NCI-H128 (cell line): Measurements from ENCODE around the gene MTHFD2L.
"Not testable (repeated sequence)": the region's sequence is repeated elsewhere in the genome, so short reads cannot be mapped to it uniquely, and the experiment has no call there.

ENCODE experiments used
- DNase-seq: peaks from one replicate; lab custom pipeline; 2025; ENCODE audit not compliant: unreplicated experiment; lab: John Stamatoyannopoulos, UW

The MTHFD2L gene

GRCh38 chr4:74188912-74189311 is 31.0 kb downstream of the MTHFD2L start:
- DNase-seq = no peak

GRCh38 chr4:74189331-74190043 is 31.6 kb downstream of the MTHFD2L start:
- DNase-seq = no peak

- no peak for DNase-seq
Measured at GRCh38 chr4:74190332-74190731, 32.4 kb downstream of the MTHFD2L start.

GRCh38 chr4:74190919-74191397 is 33.0 kb downstream of the MTHFD2L start:
- no peak for DNase-seq

- no peak for DNase-seq
Measured at GRCh38 chr4:74197080-74197479, 39.2 kb downstream of the MTHFD2L start.

GRCh38 chr4:74202062-74202586 is 44.2 kb downstream of the MTHFD2L start:
- DNase-seq = no peak

GRCh38 chr4:74203467-74203866 is 45.5 kb downstream of the MTHFD2L start:
- no peak for DNase-seq

- DNase-seq = no peak
Measured at GRCh38 chr4:74205046-74205445, 47.1 kb downstream of the MTHFD2L start.

- no peak for DNase-seq
Measured at GRCh38 chr4:74205559-74205958, 47.6 kb downstream of the MTHFD2L start.

- no peak for DNase-seq
Measured at GRCh38 chr4:74206088-74206825, 48.3 kb downstream of the MTHFD2L start.

- not testable (repeated sequence) for DNase-seq
Measured at GRCh38 chr4:74214457-74215159, 56.7 kb downstream of the MTHFD2L start.

GRCh38 chr4:74215236-74215635 is 57.3 kb downstream of the MTHFD2L start:
- DNase-seq = not testable (repeated sequence)

GRCh38 chr4:74217365-74217764 is 59.4 kb downstream of the MTHFD2L start:
- no peak for DNase-seq

- DNase-seq = no peak
Measured at GRCh38 chr4:74218201-74218600, 60.3 kb downstream of the MTHFD2L start.

- DNase-seq = no peak
Measured at GRCh38 chr4:74219240-74219639, 61.3 kb downstream of the MTHFD2L start.

GRCh38 chr4:74223098-74223497 is 65.2 kb downstream of the MTHFD2L start:
- no peak for DNase-seq

GRCh38 chr4:74223801-74224200 is 65.9 kb downstream of the MTHFD2L start:
- DNase-seq = no peak

- DNase-seq = no peak
Measured at GRCh38 chr4:74228691-74229640, 71.0 kb downstream of the MTHFD2L start.

- no peak for DNase-seq
Measured at GRCh38 chr4:74230902-74231499, 73.1 kb downstream of the MTHFD2L start.

GRCh38 chr4:74235135-74235534 is 77.2 kb downstream of the MTHFD2L start:
- DNase-seq = no peak
